Calu3 (cell line): ENCODE results near the gene DBF4B. TPM values are rescaled to one million over a fixed set of nuclear protein-coding genes. Genes with fewer than 3 reads are reported as not detected.

Source experiments
- BruUV-seq: library from RNA; stranded (reverse); fragments of 400-500 nt; replicated peaks from 2 replicates; lab custom pipeline; 2021; lab: Mats Ljungman, UMichigan
- CTCF ChIA-PET: fragments of 300-600 bp; sonication (Branson Sonifier 250); formaldehyde crosslinking; loops from one replicate; lab custom pipeline; 2022; ENCODE audit warnings: antibody characterized with exemption; lab: Charles Lee
- DNase-seq: peaks from one replicate; pipeline ENCODE4 v3.0.0; 2022
- H3K27ac Mint-ChIP-seq: one replicate; pipeline ENCODE4 v1.8.0; 2022; ENCODE audit warnings: mixed read lengths; ENCODE audit not compliant: unreplicated experiment
- H3K27me3 Mint-ChIP-seq: one replicate; pipeline ENCODE4 v1.8.0; 2022; ENCODE audit warnings: mixed read lengths; ENCODE audit not compliant: unreplicated experiment
- H3K36me3 Mint-ChIP-seq: one replicate; pipeline ENCODE4 v1.8.0; 2022; ENCODE audit warnings: mild to moderate bottlenecking, moderate library complexity, mixed read lengths; ENCODE audit not compliant: insufficient read depth, unreplicated experiment
- H3K4me1 Mint-ChIP-seq: one replicate; pipeline ENCODE4 v1.8.0; 2022; ENCODE audit warnings: mild to moderate bottlenecking, low read depth, mixed read lengths; ENCODE audit not compliant: unreplicated experiment
- H3K4me3 Mint-ChIP-seq: one replicate; pipeline ENCODE4 v1.8.0; 2022; ENCODE audit warnings: mild to moderate bottlenecking, low read depth, moderate library complexity, mixed read lengths; ENCODE audit not compliant: unreplicated experiment
- H3K9me3 Mint-ChIP-seq: one replicate; pipeline ENCODE4 v1.8.0; 2022; ENCODE audit warnings: low read depth, mixed read lengths; ENCODE audit not compliant: unreplicated experiment
- CTCF ChIP-seq: fragments of 200-600 bp; IDR thresholded peaks from one replicate; pipeline ENCODE4 v1.8.0; 2022; ENCODE audit warnings: antibody characterized with exemption; ENCODE audit not compliant: unreplicated experiment
- intact Hi-C: fragments of 100-400 bp; cut with micrococcal nuclease; formaldehyde crosslinking; loops from one replicate; pipeline ENCODE4 v1.10.0; 2022; ENCODE audit not compliant: unreplicated experiment
- total RNA-seq: library from RNA; stranded (reverse); gene quantifications from 2 replicates; pipeline ENCODE4 v1.2.3, GENCODE V29; 2022

Gene DBF4B
- total RNA-seq, 1 experiment from 2014 or later = 47.4 TPM

GRCh38 chr17:44747566-44747965 is 39.1 kb downstream of the DBF4B start:
- no TSS peak for BruUV-seq
- intact Hi-C loops = no loop called here
- CTCF ChIA-PET = interaction anchor here (0.6 to 0.7 kb wide), 2 partner anchors 146 to 195 kb away, joined by 3 to 6 read pairs; no protein-coding TSS in a partner anchor
- H3K9me3 Mint-ChIP-seq = no peaks in the 10 kb centered on the region
- no peak for DNase-seq
- no peaks in the 10 kb centered on the region for H3K27me3 Mint-ChIP-seq
- no peaks in the 10 kb centered on the region for H3K4me1 Mint-ChIP-seq
- no peak for TF ChIP-seq CTCF
- no peak overlapping the region for H3K4me3 Mint-ChIP-seq
- no peak overlapping the region for H3K27ac Mint-ChIP-seq
- H3K36me3 Mint-ChIP-seq = peaks cover 13% of the 10 kb centered on the region

GRCh38 chr17:44749076-44749979 is 40.9 kb downstream of the DBF4B start:
- CTCF ChIA-PET = interaction anchor here (0.6 kb wide), 1 partner anchor 87 kb away, joined by 3 read pairs; no protein-coding TSS in a partner anchor
- TF ChIP-seq CTCF = no peak
- BruUV-seq = no TSS peak
- Mint-ChIP-seq H3K27me3 (no peaks in the 10 kb centered on the region), H3K4me3 (no peak overlapping the region), H3K27ac (no peak overlapping the region), H3K9me3 (no peaks in the 10 kb centered on the region), H3K4me1 (no peaks in the 10 kb centered on the region), H3K36me3 (peaks cover 13% of the 10 kb centered on the region)
- intact Hi-C loops = no loop called here
- DNase-seq = no peak

- H3K27me3 Mint-ChIP-seq = no peaks in the 10 kb centered on the region
- H3K4me1 Mint-ChIP-seq = no peaks in the 10 kb centered on the region
- H3K27ac Mint-ChIP-seq = no peak overlapping the region
- intact Hi-C loops = no loop called here
- no peak for DNase-seq
- no peak for TF ChIP-seq CTCF
- CTCF ChIA-PET = no interaction called here
- H3K9me3 Mint-ChIP-seq = no peaks in the 10 kb centered on the region
- no peak overlapping the region for H3K4me3 Mint-ChIP-seq
- TSS peak; percentile 16 for BruUV-seq
- H3K36me3 Mint-ChIP-seq = peaks cover 13% of the 10 kb centered on the region
These were observed 41.5 kb downstream of the DBF4B start for GRCh38 chr17:44749980-44750318.

- Mint-ChIP-seq H3K27ac (no peak overlapping the region), H3K9me3 (no peaks in the 10 kb centered on the region), H3K4me3 (no peak overlapping the region), H3K36me3 (peaks cover 13% of the 10 kb centered on the region), H3K27me3 (no peaks in the 10 kb centered on the region), H3K4me1 (no peaks in the 10 kb centered on the region)
- TF ChIP-seq CTCF = no peak
- DNase-seq = no peak
- CTCF ChIA-PET = interaction anchor here (0.6 to 2.3 kb wide), 2 partner anchors 14 to 30 kb away, joined by 4 read pairs; no protein-coding TSS in a partner anchor
- no TSS peak for BruUV-seq
- intact Hi-C loops = no loop called here
These were observed 42.9 kb downstream of the DBF4B start for GRCh38 chr17:44751331-44751730.
